HG03521 (cell line): ENCODE measurements around the gene MRPL1.

Source experiments
- ATAC-seq: cut with Tn5 transposase; IDR thresholded peaks from one replicate; pipeline ENCODE4 v1.9.1; 2021; ENCODE audit warnings: mild to moderate bottlenecking, moderate library complexity; ENCODE audit not compliant: unreplicated experiment

The MRPL1 gene

GRCh38 chr4:77862478-77863216, at the start of gene MRPL1:
TSS of gene MRPL1 (plus strand) at chr4:77862830. CDS start at chr4:77862849, 19 bp downstream.
- peak; percentile 77 for ATAC-seq

GRCh38 chr4:77815636-77816035, 47.0 kb upstream of the MRPL1 start:
- ATAC-seq = no peak

GRCh38 chr4:77816546-77816945, 46.1 kb upstream of the MRPL1 start:
- ATAC-seq = no peak

- no peak for ATAC-seq
Measured at GRCh38 chr4:77817304-77818072, 45.1 kb upstream of the MRPL1 start.

GRCh38 chr4:77818073-77818601, 44.5 kb upstream of the MRPL1 start:
- ATAC-seq = peak; percentile 12

- ATAC-seq = peak; percentile 26
Measured at GRCh38 chr4:77818602-77819403, 43.8 kb upstream of the MRPL1 start, which contains the start of gene CNOT6L. TSS of gene CNOT6L (minus strand) at chr4:77819368. CDS start at chr4:77819308, 60 bp downstream.

- peak; percentile 15 for ATAC-seq
Measured at GRCh38 chr4:77819404-77819842, 43.2 kb upstream of the MRPL1 start.

GRCh38 chr4:77819843-77820648, 42.6 kb upstream of the MRPL1 start:
- peak; percentile 74 for ATAC-seq

GRCh38 chr4:77820649-77821561, 41.7 kb upstream of the MRPL1 start:
- no peak for ATAC-seq

GRCh38 chr4:77821775-77822174, 40.9 kb upstream of the MRPL1 start:
- ATAC-seq = no peak

GRCh38 chr4:77826275-77826674, 36.4 kb upstream of the MRPL1 start:
- no peak for ATAC-seq

- no peak for ATAC-seq
Measured at GRCh38 chr4:77827343-77827742, 35.3 kb upstream of the MRPL1 start.

GRCh38 chr4:77833126-77833724, 29.4 kb upstream of the MRPL1 start:
- no peak for ATAC-seq

GRCh38 chr4:77834403-77834802, 28.2 kb upstream of the MRPL1 start:
- ATAC-seq = no peak

GRCh38 chr4:77843628-77844027, 19.0 kb upstream of the MRPL1 start:
- ATAC-seq = no peak

- no peak for ATAC-seq
Measured at GRCh38 chr4:77844363-77844762, 18.3 kb upstream of the MRPL1 start.

- ATAC-seq = no peak
Measured at GRCh38 chr4:77845400-77845799, 17.2 kb upstream of the MRPL1 start.

- no peak for ATAC-seq
Measured at GRCh38 chr4:77845929-77846328, 16.7 kb upstream of the MRPL1 start.

GRCh38 chr4:77848508-77848907, 14.1 kb upstream of the MRPL1 start:
- ATAC-seq = no peak
